GM12865 (cell line): ENCODE measurements around the gene MRPL33.

Source experiments
- DNase-seq: peaks from one replicate; pipeline ENCODE4 v3.0.0; 2010; ENCODE audit warnings: low read depth
- H3K4me3 ChIP-seq: 2 replicates; pipeline ENCODE4 v1.5.1; 2011; ENCODE audit warnings: mild to moderate bottlenecking, low read depth, low read length, control low read depth
- CTCF ChIP-seq: IDR thresholded peaks from 2 replicates; pipeline ENCODE4 v1.5.1; 2011; ENCODE audit warnings: low read length, control low read depth, low read depth, inconsistent platforms; ENCODE audit not compliant: insufficient read depth; ENCODE audit errors: missing control alignments

The MRPL33 gene

GRCh38 chr2:27795868-27796277, 24.4 kb downstream of the MRPL33 start:
- DNase-seq, result no peak
- TF ChIP-seq CTCF, result no peak
- H3K4me3 ChIP-seq, result no peak overlapping the region

GRCh38 chr2:27796791-27797765, 25.6 kb downstream of the MRPL33 start:
- no peak for DNase-seq
- no peak overlapping the region for H3K4me3 ChIP-seq
- TF ChIP-seq CTCF, result no peak

GRCh38 chr2:27797841-27798240, 26.3 kb downstream of the MRPL33 start:
- no peak for TF ChIP-seq CTCF
- DNase-seq, result no peak
- H3K4me3 ChIP-seq, result no peak overlapping the region

- H3K4me3 ChIP-seq, result no peak overlapping the region
- DNase-seq, result no peak
- no peak for TF ChIP-seq CTCF
These were observed 27.0 kb downstream of the MRPL33 start for GRCh38 chr2:27798486-27798885.

- no peak for TF ChIP-seq CTCF
- H3K4me3 ChIP-seq, result no peak overlapping the region
- DNase-seq, result no peak
These were observed 27.6 kb downstream of the MRPL33 start for GRCh38 chr2:27798948-27799645.

GRCh38 chr2:27799646-27800010, 28.1 kb downstream of the MRPL33 start:
- H3K4me3 ChIP-seq, result no peak overlapping the region
- TF ChIP-seq CTCF, result no peak
- no peak for DNase-seq
